ENCODE results near the gene FAM221B. TPM values are rescaled to one million over a fixed set of nuclear protein-coding genes. Genes with fewer than 3 reads are reported as not detected.

The FAM221B gene
- total and polyA plus RNA-seq, 2 of the 4 experiments (the other 2 are of a cell fraction): not detected

DNA sequence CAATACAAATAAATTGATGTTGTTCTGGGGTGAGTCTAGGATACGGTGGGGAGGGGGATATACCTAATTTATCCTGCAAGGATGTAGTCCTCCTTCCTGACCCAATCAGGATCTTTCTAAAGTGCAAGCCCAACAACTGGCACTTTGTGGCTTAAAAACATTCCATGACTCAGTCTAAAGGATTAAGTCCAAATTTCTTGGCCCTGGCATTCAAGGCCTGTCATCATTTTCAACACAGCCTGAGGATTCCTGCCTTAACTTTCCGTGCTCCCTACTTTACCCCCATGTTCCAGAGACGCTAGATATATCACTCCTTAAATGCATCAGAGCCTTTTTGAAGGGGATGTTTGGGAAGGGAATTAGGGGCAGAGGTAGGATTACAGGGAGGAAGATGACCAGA lies 1.0 kb downstream of the FAM221B start:
- no peaks in the 10 kb centered on the region for H3K27me3 ChIP-seq (ENCODE audit: control insufficient read depth, insufficient read depth, low read length)
- WGBS, 2 experiments (ENCODE audit: extremely low coverage in 2 of 2, insufficient read length in 1 of 2): no CpG with 5 or more reads among the region's 3 CpGs
- H2AK5ac ChIP-seq (ENCODE audit: low read depth, low read length): peak overlapping the region; percentile 0; the same call in 1 of the 2 replicates
- POLR2A ChIA-PET (ENCODE audit: unreplicated experiment): no interaction called here
- DNase-seq (peak; percentile 71), ATAC-seq (ENCODE audit: low read depth) (no peak)
- no peak overlapping the region for H3K27ac ChIP-seq (ENCODE audit: insufficient read depth, low read length)
- no peak overlapping the region for H4K91ac ChIP-seq (ENCODE audit: insufficient read depth, low read depth, low read length)
- H2BK5ac ChIP-seq (ENCODE audit: low read depth, low read length, poor library complexity, severe bottlenecking): peak overlapping the region; percentile 55
- H2BK20ac ChIP-seq (ENCODE audit: low read depth, low read length): no peak overlapping the region; the same call in 1 of the 2 replicates
- CTCF ChIA-PET: interaction anchor here (1.4 to 2.8 kb wide), 2 partner anchors 37 to 55 kb away, joined by 3 to 37 read pairs; no protein-coding TSS in a partner anchor
- no peak overlapping the region; the same call in 1 of the 2 replicates for H3K14ac ChIP-seq (replicated peaks; ENCODE audit: low read depth, low read length)
- H3K4ac ChIP-seq (ENCODE audit: low read depth, low read length): peak overlapping the region; percentile 62; the same call in 1 of the 2 replicates
- H3K36me3 ChIP-seq (ENCODE audit: control insufficient read depth, insufficient read depth, low read length): no peaks in the 10 kb centered on the region
- H3K9ac ChIP-seq (ENCODE audit: low read depth, low read length): no peak overlapping the region
- no peaks in the 10 kb centered on the region for H3K9me3 ChIP-seq (ENCODE audit: control insufficient read depth, insufficient read depth, low read length)
- H2AFZ ChIP-seq (replicated peaks; ENCODE audit: low read length, poor library complexity): peak overlapping the region; percentile 4
- no peak overlapping the region for H2AK9ac ChIP-seq (replicated peaks; ENCODE audit: low read depth, low read length, poor library complexity)
- 0 out of 4 replicates have a peak overlapping the region, but pooled peaks of 1 of the 2 experiments have one; percentile 9 for H4K8ac ChIP-seq (ENCODE audit: low read depth in 2 of 2, low read length in 2 of 2)
- H2BK120ac ChIP-seq (ENCODE audit: low read depth, low read length): peak overlapping the region; percentile 32; the same call in 1 of the 2 replicates
- no peak overlapping the region for H3K56ac ChIP-seq (ENCODE audit: extremely low read depth, insufficient read depth, low read length)
- in situ Hi-C loops (cut with MboI; ENCODE audit: low sequenced_read_pairs): no loop called here
- BruUV-seq (replicated peaks): no TSS peak
- peaks cover 9% of the 10 kb centered on the region for H3K4me1 ChIP-seq (ENCODE audit: control insufficient read depth, insufficient read depth, low read length)
- H4K20me1 ChIP-seq (ENCODE audit: insufficient read depth, low read length): no peaks in the 10 kb centered on the region
- peaks cover 17% of the 10 kb centered on the region for H3K9me1 ChIP-seq (ENCODE audit: insufficient read depth, low read length)
- no peak overlapping the region; the same call in 1 of the 2 replicates for H3K4me2 ChIP-seq (ENCODE audit: low read depth, low read length)
- peaks cover 2 to 18% of the 10 kb centered on the region in 2 experiments; a peak in 3 of 4 replicates for H3K79me1 ChIP-seq (ENCODE audit: low read depth in 1 of 2, low read length in 2 of 2)
- no peak overlapping the region for H3K18ac ChIP-seq (ENCODE audit: low read depth, low read length)
- intact Hi-C loops (cut with micrococcal nuclease): loop anchor here (10.0 kb wide), 1 partner anchor 197 kb away; no protein-coding TSS in a partner anchor
- peak overlapping the region; percentile 39; the same call in 1 of the 2 replicates for H4K5ac ChIP-seq (ENCODE audit: low read depth, low read length)
- H3K4me3 ChIP-seq (ENCODE audit: insufficient read depth, low read depth, low read length): no peak overlapping the region
- dilution Hi-C loops (cut with HindIII; ENCODE audit: low sequenced_read_pairs, unreplicated experiment): no loop called here
- H3K23ac ChIP-seq (ENCODE audit: low read depth, low read length): no peak overlapping the region
- no peak for TF ChIP-seq CEBPB (IDR thresholded peaks at IDR 0.05; ENCODE audit: low read depth, low read length)
- H2BK15ac ChIP-seq (ENCODE audit: low read depth, low read length): no peak overlapping the region
